PC-9 (cell line): Measurements from ENCODE around the gene ENTR1. TPM values are rescaled to one million over a fixed set of nuclear protein-coding genes. Genes with fewer than 3 reads are reported as not detected.

Experiments
- BruUV-seq: library from RNA; stranded (reverse); fragments of 400-500 nt; replicated peaks from 2 replicates; lab custom pipeline; 2021; lab: Mats Ljungman, UMichigan
- CTCF ChIA-PET: fragments of 300-600 bp; sonication (Branson Sonifier 250); formaldehyde crosslinking; loops from one replicate; lab custom pipeline; 2022; ENCODE audit warnings: antibody characterized with exemption; lab: Charles Lee
- POLR2A ChIA-PET: fragments of 300-600 bp; sonication (Branson Sonifier 250); formaldehyde crosslinking; loops from one replicate; lab custom pipeline; 2022; ENCODE audit warnings: antibody characterized with exemption; ENCODE audit not compliant: unreplicated experiment; lab: Charles Lee
- DNase-seq, 2 experiments: peaks; one replicate each; pipeline versions ENCODE4 v3.0.0 to v3.0.0-alpha.2; 2015 to 2022; ENCODE audit warnings: mixed read lengths in 1 of 2
- H2AFZ ChIP-seq: fragments of 200-600 bp; sonication (generic); 2 replicates; pipeline ENCODE4 v1.8.1; 2017; ENCODE audit warnings: antibody characterized with exemption
- H3F3A ChIP-seq: fragments of 200-600 bp; sonication (generic); 2 replicates; pipeline ENCODE4 v1.8.1; 2017; ENCODE audit warnings: antibody characterized with exemption, mild to moderate bottlenecking, low read depth; ENCODE audit not compliant: insufficient read depth
- H3K27ac ChIP-seq: fragments of 200-600 bp; sonication (generic); 2 replicates; pipeline ENCODE4 v1.6.1; 2016; ENCODE audit warnings: mixed run types
- H3K27me3 ChIP-seq: fragments of 200-600 bp; sonication (generic); 2 replicates; pipeline ENCODE4 v1.6.1; 2016; ENCODE audit warnings: low read depth, mixed run types; ENCODE audit not compliant: insufficient read depth
- H3K36me3 ChIP-seq: fragments of 200-600 bp; sonication (generic); 2 replicates; pipeline ENCODE4 v1.6.1; 2016; ENCODE audit warnings: low read depth, mixed run types
- H3K4me1 ChIP-seq: fragments of 200-600 bp; sonication (generic); replicated peaks from 2 replicates; pipeline ENCODE4 v1.6.1; 2016; ENCODE audit warnings: mixed run types; ENCODE audit not compliant: insufficient read depth
- H3K4me2 ChIP-seq: fragments of 200-600 bp; sonication (generic); 2 replicates; pipeline ENCODE4 v1.6.1; 2017; ENCODE audit warnings: mixed run types
- H3K4me3 ChIP-seq: fragments of 200-600 bp; sonication (generic); 2 replicates; pipeline ENCODE4 v1.6.1; 2016; ENCODE audit warnings: mixed run types
- H3K79me2 ChIP-seq: fragments of 200-600 bp; sonication (generic); 2 replicates; pipeline ENCODE4 v1.6.1; 2017; ENCODE audit warnings: low read depth, mixed run types
- H3K9me2 ChIP-seq: fragments of 200-600 bp; sonication (generic); 2 replicates; pipeline ENCODE4 v1.8.1; 2017; ENCODE audit warnings: mild to moderate bottlenecking; ENCODE audit not compliant: insufficient read depth
- H3K9me3 ChIP-seq: fragments of 200-600 bp; sonication (generic); 2 replicates; pipeline ENCODE4 v1.8.1; 2016; ENCODE audit warnings: low read depth; ENCODE audit not compliant: insufficient read depth
- H4K20me1 ChIP-seq: fragments of 200-600 bp; sonication (generic); 2 replicates; pipeline ENCODE4 v1.8.1; 2017; ENCODE audit not compliant: insufficient read depth
- EZH2 ChIP-seq: fragments of 200-600 bp; sonication (generic); IDR thresholded peaks from 2 replicates; pipeline ENCODE4 v1.8.0; 2017; ENCODE audit warnings: antibody characterized with exemption, low read depth
- intact Hi-C: fragments of 100-400 bp; cut with micrococcal nuclease; formaldehyde crosslinking; loops from one replicate; pipeline ENCODE4 v1.10.0; 2022; ENCODE audit not compliant: unreplicated experiment
- total RNA-seq: library from RNA; stranded (reverse); gene quantifications from 2 replicates; pipeline ENCODE4 v1.2.3, GENCODE V29; 2021
- TF ChIP-seq, protein P1 (sequence below): fragments of 200-600 bp; sonication (generic); conservative IDR thresholded peaks from 2 replicates; pipeline ENCODE4 v1.6.1; 2017; ENCODE audit warnings: mixed run types, antibody characterized with exemption, mild to moderate bottlenecking, moderate library complexity

Gene ENTR1
- total RNA-seq, 1 experiment from 2014 or later, result 67.9 TPM

DNA sequence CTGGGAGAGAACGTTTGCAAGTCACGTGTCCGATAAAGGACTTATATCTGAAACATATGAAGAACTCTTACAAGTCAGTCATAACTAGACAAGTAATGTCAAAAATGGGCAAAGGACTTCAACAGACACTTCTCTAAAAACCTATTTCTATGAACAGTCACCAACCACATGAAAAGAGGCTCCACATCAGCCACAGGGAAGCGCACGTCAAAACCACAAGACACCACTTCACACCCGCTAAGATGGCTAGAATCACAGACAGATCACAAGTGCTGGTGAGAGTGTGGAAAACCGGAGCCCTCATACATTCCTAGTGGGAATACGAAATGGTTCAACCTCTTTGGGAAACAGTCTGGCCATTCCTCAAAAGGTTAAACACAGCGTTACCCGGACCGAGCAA, 25.4 kb downstream of the ENTR1 start:
- H2AFZ ChIP-seq, result no peak overlapping the region
- CTCF ChIA-PET, result no interaction called here
- TF ChIP-seq, protein P1, sequence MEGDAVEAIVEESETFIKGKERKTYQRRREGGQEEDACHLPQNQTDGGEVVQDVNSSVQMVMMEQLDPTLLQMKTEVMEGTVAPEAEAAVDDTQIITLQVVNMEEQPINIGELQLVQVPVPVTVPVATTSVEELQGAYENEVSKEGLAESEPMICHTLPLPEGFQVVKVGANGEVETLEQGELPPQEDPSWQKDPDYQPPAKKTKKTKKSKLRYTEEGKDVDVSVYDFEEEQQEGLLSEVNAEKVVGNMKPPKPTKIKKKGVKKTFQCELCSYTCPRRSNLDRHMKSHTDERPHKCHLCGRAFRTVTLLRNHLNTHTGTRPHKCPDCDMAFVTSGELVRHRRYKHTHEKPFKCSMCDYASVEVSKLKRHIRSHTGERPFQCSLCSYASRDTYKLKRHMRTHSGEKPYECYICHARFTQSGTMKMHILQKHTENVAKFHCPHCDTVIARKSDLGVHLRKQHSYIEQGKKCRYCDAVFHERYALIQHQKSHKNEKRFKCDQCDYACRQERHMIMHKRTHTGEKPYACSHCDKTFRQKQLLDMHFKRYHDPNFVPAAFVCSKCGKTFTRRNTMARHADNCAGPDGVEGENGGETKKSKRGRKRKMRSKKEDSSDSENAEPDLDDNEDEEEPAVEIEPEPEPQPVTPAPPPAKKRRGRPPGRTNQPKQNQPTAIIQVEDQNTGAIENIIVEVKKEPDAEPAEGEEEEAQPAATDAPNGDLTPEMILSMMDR, result no peak
- TF ChIP-seq EZH2, result no peak
- H3K36me3 ChIP-seq, result no peaks in the 10 kb centered on the region; the same call in 1 of the 2 replicates
- H3K4me3 ChIP-seq, result no peak overlapping the region
- H3K27ac ChIP-seq, result no peak overlapping the region
- H3F3A ChIP-seq, result no peaks in the 10 kb centered on the region
- H4K20me1 ChIP-seq, result no peaks in the 10 kb centered on the region; the same call in 1 of the 2 replicates
- H3K4me2 ChIP-seq, result no peak overlapping the region
- H3K27me3 ChIP-seq, result no peaks in the 10 kb centered on the region
- no peaks in the 10 kb centered on the region for H3K9me3 ChIP-seq
- DNase-seq, result no peak
- H3K9me2 ChIP-seq, result no peaks in the 10 kb centered on the region
- intact Hi-C loops, result no loop called here
- no peaks in the 10 kb centered on the region for H3K79me2 ChIP-seq
- no peaks in the 10 kb centered on the region for H3K4me1 ChIP-seq
- BruUV-seq, result no TSS peak
- POLR2A ChIA-PET, result interaction anchor here (0.5 to 1.2 kb wide), 2 partner anchors 22 to 932 kb away, joined by 4 to 6 read pairs; no protein-coding TSS in a partner anchor

DNA sequence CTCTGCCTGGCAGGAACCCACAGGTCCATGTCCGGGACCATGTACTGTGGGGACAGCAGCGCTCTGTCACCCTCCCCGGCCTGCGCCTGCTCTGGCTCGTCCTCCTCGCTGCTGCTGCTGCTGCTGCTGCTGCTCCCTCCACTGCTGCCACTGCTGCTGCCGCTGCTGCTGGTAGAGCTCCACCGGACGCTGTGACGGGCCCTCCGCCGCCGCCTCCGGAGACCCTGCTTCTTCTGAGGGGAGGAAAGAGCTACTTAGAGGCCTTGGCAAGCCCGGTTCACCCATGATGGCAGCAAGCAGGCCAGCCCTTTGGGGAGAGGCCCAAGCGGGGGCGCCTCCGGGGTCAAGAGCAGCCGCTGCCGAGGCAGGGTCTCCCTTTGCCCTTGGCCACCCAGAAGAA, 27.0 kb downstream of the ENTR1 start:
- H3K4me1 ChIP-seq, result no peaks in the 10 kb centered on the region
- H3K27me3 ChIP-seq, result no peaks in the 10 kb centered on the region
- H2AFZ ChIP-seq, result no peak overlapping the region
- BruUV-seq, result no TSS peak
- no peaks in the 10 kb centered on the region for H3K9me2 ChIP-seq
- no peak for TF ChIP-seq EZH2
- TF ChIP-seq, protein P1, result no peak
- H3K4me3 ChIP-seq, result no peak overlapping the region
- H3K4me2 ChIP-seq, result no peak overlapping the region
- H3F3A ChIP-seq, result no peaks in the 10 kb centered on the region
- H3K36me3 ChIP-seq, result no peaks in the 10 kb centered on the region; the same call in 1 of the 2 replicates
- intact Hi-C loops, result no loop called here
- H3K79me2 ChIP-seq, result no peaks in the 10 kb centered on the region
- H4K20me1 ChIP-seq, result no peaks in the 10 kb centered on the region; the same call in 1 of the 2 replicates
- ChIA-PET POLR2A (no interaction called here), CTCF (no interaction called here)
- DNase-seq, result no peak
- no peak overlapping the region for H3K27ac ChIP-seq
- H3K9me3 ChIP-seq, result no peaks in the 10 kb centered on the region

DNA sequence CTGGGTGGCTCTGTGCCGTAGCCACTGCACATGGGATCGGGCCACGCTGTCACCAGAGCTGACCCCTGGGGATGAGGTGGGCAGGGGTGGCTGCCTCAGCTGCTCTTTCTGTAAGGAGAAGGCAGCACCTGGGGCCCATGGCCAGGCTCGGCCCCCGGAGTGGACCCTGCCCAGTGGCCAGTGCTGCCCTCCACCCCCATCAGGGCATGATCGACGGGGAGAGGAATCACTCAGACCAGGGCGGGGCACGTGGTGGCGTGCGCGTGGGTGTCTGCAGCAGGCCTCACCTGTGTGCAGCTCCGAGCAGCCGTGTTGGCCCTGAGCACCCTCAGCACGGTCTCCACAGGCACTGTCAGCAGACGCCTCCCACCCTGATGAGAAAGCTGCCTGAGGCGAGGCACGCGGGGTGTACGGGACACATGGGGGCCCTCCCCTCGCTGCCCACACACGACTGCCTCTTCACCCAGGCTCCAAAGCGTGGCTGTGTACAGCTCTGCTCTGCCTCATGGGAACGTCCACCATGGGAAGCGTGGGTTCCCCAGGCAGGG, 28.4 kb downstream of the ENTR1 start:
- Histone ChIP-seq H3K4me2 (no peak overlapping the region), H3K27ac (no peak overlapping the region), H3K4me3 (no peak overlapping the region), H3K9me2 (no peaks in the 10 kb centered on the region), H4K20me1 (no peaks in the 10 kb centered on the region; the same call in 1 of the 2 replicates), H3K36me3 (no peaks in the 10 kb centered on the region; the same call in 1 of the 2 replicates), H2AFZ (no peak overlapping the region), H3K79me2 (no peaks in the 10 kb centered on the region), H3K27me3 (no peaks in the 10 kb centered on the region), H3K9me3 (no peaks in the 10 kb centered on the region), H3K4me1 (no peaks in the 10 kb centered on the region), H3F3A (no peaks in the 10 kb centered on the region)
- POLR2A ChIA-PET, result no interaction called here
- intact Hi-C loops, result no loop called here
- no peak for TF ChIP-seq EZH2
- TF ChIP-seq, protein P1, result no peak
- CTCF ChIA-PET, result no interaction called here
- no peak for DNase-seq
- no TSS peak for BruUV-seq
